ENCODE measurements around the gene PDE6D. TPM values are rescaled to one million over a fixed set of nuclear protein-coding genes. Genes with fewer than 3 reads are reported as not detected.

PDE6D gene
- 19.3 and 22.7 TPM in 2 replicates for total RNA-seq
- 23.3 and 26.3 TPM in 2 replicates for polyA plus RNA-seq

GRCh38 chr2:231780909-231781797 lies at the start of gene PDE6D:
Gene PDE6D (minus strand): TSS chr2:231781282. CDS start chr2:231781114, 168 bp downstream.
- H3K4me2 ChIP-seq, result peak within 1 kb of the TSS; percentile 95
- peaks cover 14% of the 10 kb centered on the region for H3K4me1 ChIP-seq (ENCODE audit: insufficient read depth)
- no peaks in the 10 kb centered on the region for H3K9me2 ChIP-seq (replicated peaks; ENCODE audit: insufficient read depth)
- H3K9me3 ChIP-seq (ENCODE audit: low read depth), result no peaks in the 10 kb centered on the region
- no peaks in the 10 kb centered on the region for H4K20me1 ChIP-seq (ENCODE audit: insufficient read depth, poor library complexity, severe bottlenecking)
- peak within 1 kb of the TSS; percentile 44 for H3K4me3 ChIP-seq
- peak; percentile 96 for DNase-seq (ENCODE audit: low spot score)
- H3K79me2 ChIP-seq, result peaks cover 39% of the 10 kb centered on the region
- TF ChIP-seq EZH2 (IDR thresholded peaks at IDR 0.05; ENCODE audit: borderline replicate concordance) (no peak), CTCF (IDR thresholded peaks at IDR 0.05; ENCODE audit: poor library complexity) (no peak), EZH2phosphoT487 (IDR thresholded peaks at IDR 0.05; ENCODE audit: low read depth, severe bottlenecking, unreplicated experiment) (no peak)
- peak within 1 kb of the TSS; percentile 86 for H2AFZ ChIP-seq
- H3K27ac ChIP-seq, result peak within 1 kb of the TSS; percentile 43
- under 1% methylated on average over 50 of the region's 67 CpGs for WGBS (ENCODE audit: low lambda C conversion rate, missing lambda C conversion rate)
- no peaks in the 10 kb centered on the region for H3K36me3 ChIP-seq (replicated peaks; ENCODE audit: insufficient read depth, low read depth)
- no peaks in the 10 kb centered on the region for H3K27me3 ChIP-seq

GRCh38 chr2:231821908-231822307 lies 40.8 kb upstream of the PDE6D start:
- Histone ChIP-seq H2AFZ (no peak overlapping the region), H3K4me1 (ENCODE audit: insufficient read depth) (no peaks in the 10 kb centered on the region), H3K9me2 (replicated peaks; ENCODE audit: insufficient read depth) (no peaks in the 10 kb centered on the region), H3K4me3 (no peak overlapping the region), H3K9me3 (ENCODE audit: low read depth) (peaks cover 4% of the 10 kb centered on the region), H3K79me2 (no peaks in the 10 kb centered on the region), H3K27me3 (no peaks in the 10 kb centered on the region), H4K20me1 (ENCODE audit: insufficient read depth, poor library complexity, severe bottlenecking) (no peaks in the 10 kb centered on the region), H3K27ac (no peak overlapping the region), H3K4me2 (no peak overlapping the region), H3K36me3 (replicated peaks; ENCODE audit: insufficient read depth, low read depth) (no peaks in the 10 kb centered on the region)
- WGBS (ENCODE audit: low lambda C conversion rate, missing lambda C conversion rate), result 58% methylated on average over 3 of the region's 3 CpGs
- no peak for DNase-seq (ENCODE audit: low spot score)
- no peak for TF ChIP-seq CTCF (IDR thresholded peaks at IDR 0.05; ENCODE audit: poor library complexity)

- Histone ChIP-seq H3K4me3 (no peak overlapping the region), H3K36me3 (replicated peaks; ENCODE audit: insufficient read depth, low read depth) (no peaks in the 10 kb centered on the region), H3K9me2 (replicated peaks; ENCODE audit: insufficient read depth) (no peaks in the 10 kb centered on the region), H3K9me3 (ENCODE audit: low read depth) (peaks cover 4% of the 10 kb centered on the region), H4K20me1 (ENCODE audit: insufficient read depth, poor library complexity, severe bottlenecking) (no peaks in the 10 kb centered on the region), H3K27ac (no peak overlapping the region), H3K79me2 (no peaks in the 10 kb centered on the region), H3K27me3 (no peaks in the 10 kb centered on the region), H3K4me1 (ENCODE audit: insufficient read depth) (no peaks in the 10 kb centered on the region), H2AFZ (no peak overlapping the region), H3K4me2 (no peak overlapping the region)
- TF ChIP-seq CTCF (IDR thresholded peaks at IDR 0.05; ENCODE audit: poor library complexity) (no peak), EZH2phosphoT487 (IDR thresholded peaks at IDR 0.05; ENCODE audit: low read depth, severe bottlenecking, unreplicated experiment) (no peak), EZH2 (IDR thresholded peaks at IDR 0.05; ENCODE audit: borderline replicate concordance) (no peak)
- WGBS (ENCODE audit: low lambda C conversion rate, missing lambda C conversion rate), result 69% methylated on average over 12 of the region's 12 CpGs
- DNase-seq (ENCODE audit: low spot score), result no peak
These were observed 39.8 kb upstream of the PDE6D start for GRCh38 chr2:231820786-231821303.

Measured in hepatocyte (in vitro differentiated cells).